Measurements from ENCODE around the gene SLC32A1.

SLC32A1 gene

GRCh38 chr20:38724626-38725147 lies 401 bp downstream of the SLC32A1 start:
- TF ChIP-seq CTCF (IDR thresholded peaks at IDR 0.05; ENCODE audit: low read depth, low read length, missing control alignments) = no peak
- in situ Hi-C loops (cut with HindIII; ENCODE audit: low sequenced_read_pairs) = no loop called here

GRCh38 chr20:38725148-38725901 lies 1.0 kb downstream of the SLC32A1 start:
- no peak for TF ChIP-seq CTCF (IDR thresholded peaks at IDR 0.05; ENCODE audit: low read depth, low read length, missing control alignments)
- DNase-seq (ENCODE audit: low read depth) = no peak
- no peak overlapping the region for H3K4me3 ChIP-seq (ENCODE audit: low read depth, low read length)
- in situ Hi-C loops (cut with HindIII; ENCODE audit: low sequenced_read_pairs) = no loop called here

More at GRCh38 chr20:38724626-38725147, 401 bp downstream of the SLC32A1 start:
- no peak overlapping the region for H3K4me3 ChIP-seq (ENCODE audit: low read depth, low read length)
- no peak for DNase-seq (ENCODE audit: low read depth)

- peak; percentile 12 for DNase-seq (ENCODE audit: low read depth)
- in situ Hi-C loops (cut with HindIII; ENCODE audit: low sequenced_read_pairs) = no loop called here
- TF ChIP-seq CTCF (IDR thresholded peaks at IDR 0.05; ENCODE audit: low read depth, low read length, missing control alignments) = peak; percentile 52
- H3K4me3 ChIP-seq (ENCODE audit: low read depth, low read length) = no peak overlapping the region
Observed at GRCh38 chr20:38725931-38726803, 1.9 kb downstream of the SLC32A1 start.

GRCh38 chr20:38726804-38727606 lies 2.7 kb downstream of the SLC32A1 start:
- in situ Hi-C loops (cut with HindIII; ENCODE audit: low sequenced_read_pairs) = no loop called here
- TF ChIP-seq CTCF (IDR thresholded peaks at IDR 0.05; ENCODE audit: low read depth, low read length, missing control alignments) = peak; percentile 21
- no peak for DNase-seq (ENCODE audit: low read depth)
- H3K4me3 ChIP-seq (ENCODE audit: low read depth, low read length) = no peak overlapping the region

- TF ChIP-seq CTCF (IDR thresholded peaks at IDR 0.05; ENCODE audit: low read depth, low read length, missing control alignments) = no peak
- DNase-seq (ENCODE audit: low read depth) = no peak
- H3K4me3 ChIP-seq (ENCODE audit: low read depth, low read length) = no peak overlapping the region
- in situ Hi-C loops (cut with HindIII; ENCODE audit: low sequenced_read_pairs) = no loop called here
Observed at GRCh38 chr20:38727607-38728190, 3.4 kb downstream of the SLC32A1 start.

All from astrocyte of the cerebellum (primary cell).